ENCODE results near the gene SLC35A2. TPM values are rescaled to one million over a fixed set of nuclear protein-coding genes. Genes with fewer than 3 reads are reported as not detected.

Gene SLC35A2
- total RNA-seq, 1 experiment from 2014 or later, result 18.0 TPM

DNA sequence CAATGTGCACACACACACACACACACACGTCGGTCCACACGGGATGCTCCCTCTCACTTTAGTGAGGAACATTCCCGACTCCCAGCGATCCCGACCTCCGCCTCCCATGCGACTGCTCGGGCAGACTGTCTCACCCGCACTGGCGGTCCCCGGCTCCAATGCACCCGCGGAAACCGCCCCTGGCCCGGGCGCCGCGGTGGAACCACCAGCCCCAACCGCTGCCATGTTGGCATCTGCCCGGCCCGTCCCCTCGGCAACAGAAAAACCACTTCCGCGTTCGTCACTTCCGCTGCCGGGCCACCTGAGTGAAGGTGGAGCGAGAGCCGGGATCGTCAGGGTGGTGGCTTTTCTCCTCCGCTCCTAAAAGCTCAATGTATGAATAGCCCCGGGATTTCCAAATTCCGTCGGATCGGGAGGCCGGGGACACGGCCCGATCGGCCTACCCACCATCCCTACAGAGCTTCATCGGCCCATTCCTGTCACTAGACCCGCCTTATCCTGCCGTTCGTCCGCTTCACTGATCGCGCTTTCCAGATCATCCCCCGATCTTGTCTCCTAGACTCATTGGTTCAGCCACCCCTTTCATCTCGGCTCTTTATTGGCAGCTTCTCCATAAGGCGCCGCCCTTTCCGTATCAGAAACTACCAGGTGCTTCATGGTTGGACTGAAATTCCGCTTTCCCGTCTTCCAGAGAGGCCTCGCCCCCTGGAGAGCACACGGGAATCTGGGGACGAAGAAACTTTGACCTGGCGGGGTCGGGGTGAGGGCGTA, at the start of gene SLC35A2 (continued):
- TF ChIP-seq, protein P1, sequence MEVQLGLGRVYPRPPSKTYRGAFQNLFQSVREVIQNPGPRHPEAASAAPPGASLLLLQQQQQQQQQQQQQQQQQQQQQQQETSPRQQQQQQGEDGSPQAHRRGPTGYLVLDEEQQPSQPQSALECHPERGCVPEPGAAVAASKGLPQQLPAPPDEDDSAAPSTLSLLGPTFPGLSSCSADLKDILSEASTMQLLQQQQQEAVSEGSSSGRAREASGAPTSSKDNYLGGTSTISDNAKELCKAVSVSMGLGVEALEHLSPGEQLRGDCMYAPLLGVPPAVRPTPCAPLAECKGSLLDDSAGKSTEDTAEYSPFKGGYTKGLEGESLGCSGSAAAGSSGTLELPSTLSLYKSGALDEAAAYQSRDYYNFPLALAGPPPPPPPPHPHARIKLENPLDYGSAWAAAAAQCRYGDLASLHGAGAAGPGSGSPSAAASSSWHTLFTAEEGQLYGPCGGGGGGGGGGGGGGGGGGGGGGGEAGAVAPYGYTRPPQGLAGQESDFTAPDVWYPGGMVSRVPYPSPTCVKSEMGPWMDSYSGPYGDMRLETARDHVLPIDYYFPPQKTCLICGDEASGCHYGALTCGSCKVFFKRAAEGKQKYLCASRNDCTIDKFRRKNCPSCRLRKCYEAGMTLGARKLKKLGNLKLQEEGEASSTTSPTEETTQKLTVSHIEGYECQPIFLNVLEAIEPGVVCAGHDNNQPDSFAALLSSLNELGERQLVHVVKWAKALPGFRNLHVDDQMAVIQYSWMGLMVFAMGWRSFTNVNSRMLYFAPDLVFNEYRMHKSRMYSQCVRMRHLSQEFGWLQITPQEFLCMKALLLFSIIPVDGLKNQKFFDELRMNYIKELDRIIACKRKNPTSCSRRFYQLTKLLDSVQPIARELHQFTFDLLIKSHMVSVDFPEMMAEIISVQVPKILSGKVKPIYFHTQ (CRISPR knock-in tag; IDR thresholded peaks at IDR 0.05), result no peak; the same call in 1 of the 2 replicates
- TF ChIP-seq SOX15 (CRISPR knock-in tag; IDR thresholded peaks at IDR 0.05) (no peak), ZBTB21 (CRISPR knock-in tag; IDR thresholded peaks at IDR 0.05; ENCODE audit: borderline replicate concordance) (no peak), JUN (CRISPR knock-in tag; IDR thresholded peaks at IDR 0.05) (no peak; the same call in 1 of the 2 replicates), PRRX2 (CRISPR knock-in tag; IDR thresholded peaks at IDR 0.05) (0 out of 2 replicates have a peak, but pooled peaks have one; percentile 33), IRF1 (CRISPR knock-in tag; IDR thresholded peaks at IDR 0.05) (no peak), HMGA2 (CRISPR knock-in tag; IDR thresholded peaks at IDR 0.05) (no peak), ATF1 (CRISPR knock-in tag; IDR thresholded peaks at IDR 0.05) (0 out of 2 replicates have a peak, but pooled peaks have one; percentile 9), ELF4 (CRISPR knock-in tag; IDR thresholded peaks at IDR 0.05; ENCODE audit: low read depth) (no peak), ZNF263 (CRISPR knock-in tag; IDR thresholded peaks at IDR 0.05; ENCODE audit: low read depth) (no peak), ZNF416 (CRISPR knock-in tag; IDR thresholded peaks at IDR 0.05) (peak; percentile 92), ZNF219 (CRISPR knock-in tag; IDR thresholded peaks at IDR 0.05; ENCODE audit: borderline replicate concordance) (no peak), GTF2I (CRISPR knock-in tag; conservative IDR thresholded peaks at IDR 0.05) (no peak), ESRRA (CRISPR knock-in tag; IDR thresholded peaks at IDR 0.05; ENCODE audit: borderline replicate concordance) (0 out of 2 replicates have a peak, but pooled peaks have one; percentile 17), SP1 (CRISPR knock-in tag; conservative IDR thresholded peaks at IDR 0.05) (no peak), NR3C1 (CRISPR knock-in tag; conservative IDR thresholded peaks at IDR 0.05; ENCODE audit: low read depth) (no peak), TP53 (CRISPR knock-in tag; IDR thresholded peaks at IDR 0.05) (no peak), CBFB (CRISPR knock-in tag; IDR thresholded peaks at IDR 0.05; ENCODE audit: low read depth) (no peak), JAZF1 (CRISPR knock-in tag; IDR thresholded peaks at IDR 0.05) (no peak), ERG (CRISPR knock-in tag; IDR thresholded peaks at IDR 0.05) (0 out of 2 replicates have a peak, but pooled peaks have one; percentile 57), ZNF396 (CRISPR knock-in tag; IDR thresholded peaks at IDR 0.05; ENCODE audit: borderline replicate concordance) (no peak), ZNF232 (CRISPR knock-in tag; IDR thresholded peaks at IDR 0.05) (0 out of 2 replicates have a peak, but pooled peaks have one; percentile 13), NFE2L1 (CRISPR knock-in tag; IDR thresholded peaks at IDR 0.05) (no peak), IRF2 (CRISPR knock-in tag; IDR thresholded peaks at IDR 0.05; ENCODE audit: borderline replicate concordance, low read depth) (no peak)
- TF ChIP-seq, protein P2, sequence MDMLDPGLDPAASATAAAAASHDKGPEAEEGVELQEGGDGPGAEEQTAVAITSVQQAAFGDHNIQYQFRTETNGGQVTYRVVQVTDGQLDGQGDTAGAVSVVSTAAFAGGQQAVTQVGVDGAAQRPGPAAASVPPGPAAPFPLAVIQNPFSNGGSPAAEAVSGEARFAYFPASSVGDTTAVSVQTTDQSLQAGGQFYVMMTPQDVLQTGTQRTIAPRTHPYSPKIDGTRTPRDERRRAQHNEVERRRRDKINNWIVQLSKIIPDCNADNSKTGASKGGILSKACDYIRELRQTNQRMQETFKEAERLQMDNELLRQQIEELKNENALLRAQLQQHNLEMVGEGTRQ (CRISPR knock-in tag; IDR thresholded peaks at IDR 0.05), result 0 out of 2 replicates have a peak, but pooled peaks have one; percentile 32
- TF ChIP-seq, protein P3, sequence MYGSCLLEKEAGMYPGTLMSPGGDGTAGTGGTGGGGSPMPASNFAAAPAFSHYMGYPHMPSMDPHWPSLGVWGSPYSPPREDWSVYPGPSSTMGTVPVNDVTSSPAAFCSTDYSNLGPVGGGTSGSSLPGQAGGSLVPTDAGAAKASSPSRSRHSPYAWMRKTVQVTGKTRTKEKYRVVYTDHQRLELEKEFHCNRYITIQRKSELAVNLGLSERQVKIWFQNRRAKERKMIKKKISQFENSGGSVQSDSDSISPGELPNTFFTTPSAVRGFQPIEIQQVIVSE (CRISPR knock-in tag; IDR thresholded peaks at IDR 0.05; ENCODE audit: borderline replicate concordance), result no peak
- TF ChIP-seq, protein P4, sequence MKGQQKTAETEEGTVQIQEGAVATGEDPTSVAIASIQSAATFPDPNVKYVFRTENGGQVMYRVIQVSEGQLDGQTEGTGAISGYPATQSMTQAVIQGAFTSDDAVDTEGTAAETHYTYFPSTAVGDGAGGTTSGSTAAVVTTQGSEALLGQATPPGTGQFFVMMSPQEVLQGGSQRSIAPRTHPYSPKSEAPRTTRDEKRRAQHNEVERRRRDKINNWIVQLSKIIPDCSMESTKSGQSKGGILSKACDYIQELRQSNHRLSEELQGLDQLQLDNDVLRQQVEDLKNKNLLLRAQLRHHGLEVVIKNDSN (CRISPR knock-in tag; IDR thresholded peaks at IDR 0.05), result no peak
- TF ChIP-seq, protein P5, sequence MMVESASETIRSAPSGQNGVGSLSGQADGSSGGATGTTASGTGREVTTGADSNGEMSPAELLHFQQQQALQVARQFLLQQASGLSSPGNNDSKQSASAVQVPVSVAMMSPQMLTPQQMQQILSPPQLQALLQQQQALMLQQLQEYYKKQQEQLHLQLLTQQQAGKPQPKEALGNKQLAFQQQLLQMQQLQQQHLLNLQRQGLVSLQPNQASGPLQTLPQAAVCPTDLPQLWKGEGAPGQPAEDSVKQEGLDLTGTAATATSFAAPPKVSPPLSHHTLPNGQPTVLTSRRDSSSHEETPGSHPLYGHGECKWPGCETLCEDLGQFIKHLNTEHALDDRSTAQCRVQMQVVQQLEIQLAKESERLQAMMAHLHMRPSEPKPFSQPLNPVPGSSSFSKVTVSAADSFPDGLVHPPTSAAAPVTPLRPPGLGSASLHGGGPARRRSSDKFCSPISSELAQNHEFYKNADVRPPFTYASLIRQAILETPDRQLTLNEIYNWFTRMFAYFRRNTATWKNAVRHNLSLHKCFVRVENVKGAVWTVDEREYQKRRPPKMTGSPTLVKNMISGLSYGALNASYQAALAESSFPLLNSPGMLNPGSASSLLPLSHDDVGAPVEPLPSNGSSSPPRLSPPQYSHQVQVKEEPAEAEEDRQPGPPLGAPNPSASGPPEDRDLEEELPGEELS (CRISPR knock-in tag; IDR thresholded peaks at IDR 0.05), result 0 out of 2 replicates have a peak, but pooled peaks have one; percentile 29
